Activated CD4-positive, alpha-beta T cell treated with anti-CD3 and anti-CD28 coated beads for 4 hours (primary cell): ENCODE results near the gene BLTP3A.
"Not testable (repeated sequence)": the region's sequence is repeated elsewhere in the genome, so short reads cannot be mapped to it uniquely, and the experiment has no call there.

Experiments used
- DNase-seq, 2 donors: peaks; one replicate each; pipeline ENCODE4 v3.0.0-alpha.2; 2020

Gene BLTP3A

GRCh38 chr6:34791701-34792604, at the start of gene BLTP3A:
TSS of gene BLTP3A (plus strand) at chr6:34792083. CDS start at chr6:34792251, 168 bp downstream.
- peak; percentile 64 to 74 for DNase-seq

GRCh38 chr6:34742094-34742493, 49.8 kb upstream of the BLTP3A start:
- DNase-seq: no peak

- no peak for DNase-seq
These were observed 48.1 kb upstream of the BLTP3A start for GRCh38 chr6:34743625-34744293.

- not testable (repeated sequence) for DNase-seq
These were observed 47.6 kb upstream of the BLTP3A start for GRCh38 chr6:34744294-34744647.

DNA sequence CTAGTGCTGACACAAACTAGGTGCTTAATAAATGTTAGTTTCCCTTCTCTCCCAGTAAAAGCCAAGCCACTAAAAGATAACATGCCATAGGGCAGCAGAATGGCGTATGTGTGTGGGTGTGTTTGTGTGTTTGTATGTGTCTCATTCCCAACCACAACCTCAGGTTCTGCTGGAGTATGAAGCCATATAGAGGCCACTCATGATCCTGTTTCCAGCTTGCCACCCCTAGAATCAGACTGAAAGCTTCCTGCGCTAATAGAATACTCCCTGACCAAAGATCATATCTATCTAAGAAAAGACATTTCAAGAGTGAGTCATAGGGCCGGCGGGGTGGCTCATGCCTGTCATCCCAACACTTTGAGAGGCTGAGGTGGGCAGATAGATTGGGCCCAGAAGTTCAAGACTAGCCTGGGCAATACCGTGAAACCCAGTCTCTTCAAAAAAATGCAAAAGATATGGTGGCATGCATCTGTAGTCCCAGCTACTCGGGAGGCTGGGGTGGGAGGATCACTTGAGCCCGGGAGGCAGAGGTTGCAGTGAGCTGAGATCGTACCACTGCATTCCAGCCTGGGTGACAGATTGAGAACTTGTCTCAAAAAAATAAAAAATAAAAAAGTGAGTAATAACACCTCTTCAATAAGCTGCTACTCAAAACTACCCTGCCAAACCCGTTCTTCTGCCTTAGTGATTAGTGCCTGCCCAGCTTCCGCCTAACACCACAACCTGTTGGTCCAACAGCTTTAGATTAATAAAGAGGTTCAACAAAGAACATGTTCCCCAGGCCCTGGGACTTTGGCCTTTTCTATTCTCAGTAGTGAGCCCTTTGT, 46.4 kb upstream of the BLTP3A start:
- no peak for DNase-seq

- no peak for DNase-seq
These were observed 45.6 kb upstream of the BLTP3A start for GRCh38 chr6:34746104-34746846.

- DNase-seq: no peak
These were observed 43.1 kb upstream of the BLTP3A start for GRCh38 chr6:34748757-34749156.

GRCh38 chr6:34756513-34756856, 35.4 kb upstream of the BLTP3A start:
- DNase-seq: peak; percentile 5 to 22

DNA sequence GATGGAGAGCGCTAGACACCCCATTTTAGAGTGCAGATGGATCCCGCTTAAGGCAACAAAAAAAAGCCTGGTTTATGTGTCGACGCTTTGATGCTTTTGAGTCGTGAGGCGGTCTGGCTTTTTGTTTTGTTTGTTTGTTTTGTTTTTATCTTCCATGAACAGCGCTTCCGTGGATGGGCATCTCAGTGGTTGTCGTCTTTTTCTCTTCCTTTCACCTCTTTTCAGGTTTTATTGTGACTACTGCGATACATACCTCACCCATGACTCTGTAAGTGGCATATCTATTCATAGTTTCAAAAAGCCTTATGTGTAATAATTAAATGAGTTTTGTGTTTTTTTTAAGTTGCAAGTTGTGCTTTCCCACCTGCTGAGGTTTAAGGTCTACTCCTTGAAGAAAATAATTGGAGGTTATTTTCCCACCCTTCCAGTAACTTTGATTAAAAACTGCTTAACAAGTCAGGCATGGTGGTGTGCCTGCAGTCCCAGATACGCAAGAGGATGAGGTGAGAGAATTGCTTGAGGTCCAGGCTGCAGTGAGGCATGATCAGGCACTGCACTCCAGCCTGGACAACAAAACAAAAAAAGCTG, 34.1 kb upstream of the BLTP3A start:
- DNase-seq: no peak

DNA sequence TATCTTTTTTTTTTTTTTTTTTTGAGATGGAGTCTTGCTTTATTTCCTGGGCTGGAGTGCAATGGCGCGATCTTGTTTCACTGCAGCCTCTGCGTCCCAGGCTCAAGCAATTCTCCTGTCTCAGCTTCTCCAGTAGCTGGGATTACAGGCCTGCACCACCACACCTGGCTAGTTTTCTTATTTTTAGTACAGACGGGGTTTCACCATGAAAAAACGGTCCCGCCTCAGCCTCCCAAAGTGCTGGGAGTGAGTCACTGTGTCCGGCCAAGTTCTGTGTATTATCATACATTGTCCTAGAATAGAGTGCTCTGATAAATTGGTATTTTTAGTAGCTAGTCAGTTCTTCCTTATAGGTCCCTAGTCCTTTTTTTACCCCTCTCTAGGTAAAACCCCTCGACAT, 31.8 kb upstream of the BLTP3A start:
- no peak for DNase-seq

GRCh38 chr6:34761681-34762080, 30.2 kb upstream of the BLTP3A start:
- DNase-seq: not testable (repeated sequence)

DNA sequence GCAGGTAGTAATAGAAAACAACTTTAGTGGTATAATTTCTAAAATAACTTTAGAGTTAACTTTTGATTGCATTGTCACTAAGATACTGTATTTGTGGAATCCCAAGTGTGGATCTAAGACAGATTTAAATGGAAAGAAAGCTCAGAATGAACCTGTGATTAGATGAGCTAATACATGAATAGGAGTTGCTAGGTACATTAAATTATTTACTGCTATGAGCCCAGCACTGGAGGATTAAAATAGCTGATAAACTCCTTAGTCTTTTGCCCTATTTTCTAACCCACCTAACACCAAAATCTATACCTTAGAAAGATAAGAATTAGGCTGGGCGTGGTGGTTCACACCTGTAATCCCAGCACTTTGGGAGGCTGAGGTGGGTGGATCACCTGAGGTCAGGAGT, 23.7 kb upstream of the BLTP3A start:
- DNase-seq: no peak

DNA sequence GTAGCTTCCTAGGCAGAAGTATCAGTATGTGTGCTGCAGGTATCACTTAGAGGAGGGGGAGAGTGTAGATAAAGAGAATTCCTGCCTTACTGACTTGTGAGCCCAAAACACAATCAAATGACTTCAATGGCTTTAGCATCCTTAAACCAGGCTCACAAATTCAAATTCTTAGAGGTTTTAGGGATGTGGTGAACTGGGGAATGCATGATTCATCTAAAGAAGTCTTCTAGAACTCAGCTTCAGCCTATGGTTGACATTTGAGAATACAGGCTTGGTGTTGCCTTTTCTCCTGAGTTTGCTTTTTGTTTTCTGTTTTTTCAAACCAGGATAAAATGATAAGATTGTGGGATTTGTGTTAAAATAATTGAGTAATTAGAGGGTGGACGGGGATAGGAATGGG, 20.2 kb upstream of the BLTP3A start:
- DNase-seq: no peak

DNA sequence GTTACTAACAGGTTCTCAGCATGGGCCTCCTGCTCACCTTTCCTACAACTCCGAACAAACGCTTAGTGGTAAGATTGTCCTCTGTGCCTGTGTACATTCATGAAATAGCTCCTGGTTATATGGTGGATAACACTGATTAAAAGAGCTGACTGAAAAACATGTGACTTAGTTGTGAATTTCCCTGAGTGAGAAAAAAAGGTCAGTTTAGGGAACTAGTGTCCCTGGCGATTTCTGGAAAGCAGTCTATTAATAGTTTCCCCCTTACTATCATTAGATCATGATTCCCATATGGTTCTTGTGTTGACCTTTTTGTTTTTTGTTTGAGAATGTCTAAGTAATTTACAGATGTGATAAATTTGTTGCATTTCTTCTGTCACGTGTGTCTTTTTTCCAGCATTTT, 18.9 kb upstream of the BLTP3A start:
- no peak for DNase-seq

GRCh38 chr6:34773916-34774315, 18.0 kb upstream of the BLTP3A start:
- DNase-seq: no peak

DNA sequence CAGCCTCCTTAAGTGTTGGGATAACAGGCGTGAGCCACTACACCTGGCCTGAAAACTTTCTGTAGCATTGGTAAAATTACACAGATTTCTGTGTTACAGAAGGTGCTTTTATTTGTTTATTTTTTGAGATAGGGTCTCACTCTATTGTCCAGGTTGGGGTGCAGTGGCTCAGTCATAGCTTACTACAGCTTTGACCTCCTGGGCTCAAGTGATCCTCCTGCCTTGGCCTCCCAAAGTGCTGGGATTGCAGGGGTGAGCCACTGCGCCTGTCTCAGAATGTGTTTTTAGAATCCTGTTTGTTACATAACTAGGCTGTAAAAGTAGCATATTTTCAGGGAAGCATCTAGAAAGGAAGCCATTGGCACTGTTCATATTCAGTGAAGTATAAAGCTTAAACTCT, 16.9 kb upstream of the BLTP3A start:
- no peak for DNase-seq

DNA sequence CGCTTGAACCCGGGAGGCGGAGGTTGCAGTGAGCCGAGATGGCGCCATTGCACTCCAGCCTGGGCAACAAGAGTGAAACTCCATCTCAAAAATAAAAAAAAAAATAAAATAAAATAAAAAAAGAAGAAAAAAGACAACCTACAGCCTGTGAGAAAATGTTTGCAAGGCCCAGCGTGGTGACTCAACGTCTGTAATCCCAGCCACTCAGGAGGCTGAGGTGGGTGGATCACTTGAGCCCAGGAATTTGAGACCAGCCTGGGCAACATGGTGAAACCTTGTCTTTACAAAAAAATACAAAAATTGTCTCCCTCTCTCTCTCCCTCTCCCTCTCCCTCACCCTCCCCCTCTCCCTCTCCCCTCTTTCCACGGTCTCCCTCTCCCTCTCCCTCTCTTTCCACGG, 6.5 kb upstream of the BLTP3A start:
- DNase-seq: not testable (repeated sequence)

- not testable (repeated sequence) for DNase-seq
These were observed 4.7 kb upstream of the BLTP3A start for GRCh38 chr6:34787152-34787551.

DNA sequence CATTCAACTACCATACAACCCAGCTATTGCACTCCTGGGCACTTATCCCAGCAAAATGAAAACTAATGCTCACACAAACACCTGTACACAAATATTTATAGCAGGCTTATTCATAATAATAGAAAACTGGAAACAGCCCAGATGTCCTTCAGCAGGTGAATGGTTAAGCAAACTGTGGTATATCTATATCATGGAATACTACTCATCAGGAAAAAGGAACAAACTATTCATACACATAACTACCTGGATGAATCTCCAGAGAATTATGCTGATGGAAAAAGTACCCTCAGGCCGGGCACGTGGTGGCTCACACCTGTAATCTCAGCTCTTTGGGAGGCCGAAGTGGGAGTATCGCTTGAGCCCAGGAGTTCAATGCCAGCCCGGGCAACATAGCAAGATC, 3.8 kb upstream of the BLTP3A start:
- DNase-seq: no peak

- DNase-seq: peak; percentile 21 to 51
These were observed 651 bp upstream of the BLTP3A start for GRCh38 chr6:34791164-34791700.

DNA sequence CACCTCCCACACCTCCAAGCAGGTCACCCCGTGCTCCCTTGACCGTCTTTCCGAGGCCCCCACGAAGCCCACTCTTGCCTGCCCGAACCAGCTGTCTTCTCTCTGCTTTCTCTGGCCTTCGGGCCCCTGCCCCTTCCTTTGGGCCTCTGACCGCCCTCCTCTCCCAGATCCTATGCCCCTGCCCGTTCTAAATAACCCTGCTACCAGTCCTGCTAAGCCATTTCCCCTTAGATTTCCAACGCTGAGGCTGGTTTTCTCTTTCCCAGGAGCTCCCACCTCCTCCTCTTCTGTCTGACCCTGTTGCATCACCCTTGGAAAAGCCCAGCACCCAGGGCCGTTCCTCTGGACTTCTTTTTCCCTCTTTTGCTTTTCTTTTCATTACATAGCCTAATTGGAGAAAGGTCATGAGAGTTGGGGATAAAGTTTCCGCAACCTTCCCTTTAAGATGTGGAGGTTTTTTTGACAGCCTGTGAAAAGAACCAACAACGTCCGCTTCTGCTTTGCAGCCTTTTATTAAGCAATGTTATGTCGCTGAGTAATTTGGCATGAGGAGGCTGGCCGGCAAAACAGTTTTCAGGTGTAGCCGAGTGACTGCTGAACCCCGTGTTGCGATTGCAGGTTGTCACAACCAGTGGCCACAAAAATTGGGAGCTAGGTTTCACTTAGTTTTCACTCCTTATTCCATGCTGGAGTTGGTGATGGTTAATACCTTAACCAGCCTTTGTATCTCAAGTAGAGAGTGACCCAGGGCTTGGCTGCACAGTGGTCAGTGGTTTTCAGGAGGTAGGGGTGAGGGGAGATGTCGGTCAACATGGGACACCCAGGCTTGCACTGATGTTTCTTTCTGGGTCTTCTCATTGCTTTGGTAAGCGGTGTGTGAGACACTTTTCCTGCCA, 970 bp downstream of the BLTP3A start:
- peak in 1 of 2 donors; percentile 3 for DNase-seq
